Stomach smooth muscle (tissue), 2 donors: ENCODE results near the gene L1CAM.

Experiments used
- H3K27ac ChIP-seq: one replicate; pipeline ENCODE4 v1.7.0; 2013; ENCODE audit warnings: mild to moderate bottlenecking, low read length, inconsistent platforms
- H3K27me3 ChIP-seq, 2 donors: one replicate each; pipeline ENCODE4 v1.7.0; 2013; ENCODE audit warnings: low read length in 2 of 2; ENCODE audit not compliant: insufficient read depth in 2 of 2, control insufficient read depth in 1 of 2
- H3K36me3 ChIP-seq, 2 donors: one replicate each; pipeline ENCODE4 v1.7.0; 2013; ENCODE audit warnings: low read length in 2 of 2; ENCODE audit not compliant: control insufficient read depth in 2 of 2, insufficient read depth in 2 of 2
- H3K4me1 ChIP-seq: one replicate; pipeline ENCODE4 v1.7.0; 2013; ENCODE audit warnings: low read length; ENCODE audit not compliant: control insufficient read depth, insufficient read depth
- H3K4me3 ChIP-seq, 2 donors: one replicate each; pipeline ENCODE4 v1.7.0; 2013; ENCODE audit warnings: low read length in 2 of 2
- H3K9ac ChIP-seq, 2 donors: one replicate each; pipeline ENCODE4 v1.7.0; 2013; ENCODE audit warnings: low read length in 2 of 2, mild to moderate bottlenecking in 1 of 2
- H3K9me3 ChIP-seq, 2 donors: one replicate each; pipeline ENCODE4 v1.7.0; 2013; ENCODE audit warnings: low read length in 2 of 2; ENCODE audit not compliant: control insufficient read depth in 2 of 2
- donor health status: healthy.
- donor health status: Pancreatic carcinoma.

L1CAM gene, protein sequence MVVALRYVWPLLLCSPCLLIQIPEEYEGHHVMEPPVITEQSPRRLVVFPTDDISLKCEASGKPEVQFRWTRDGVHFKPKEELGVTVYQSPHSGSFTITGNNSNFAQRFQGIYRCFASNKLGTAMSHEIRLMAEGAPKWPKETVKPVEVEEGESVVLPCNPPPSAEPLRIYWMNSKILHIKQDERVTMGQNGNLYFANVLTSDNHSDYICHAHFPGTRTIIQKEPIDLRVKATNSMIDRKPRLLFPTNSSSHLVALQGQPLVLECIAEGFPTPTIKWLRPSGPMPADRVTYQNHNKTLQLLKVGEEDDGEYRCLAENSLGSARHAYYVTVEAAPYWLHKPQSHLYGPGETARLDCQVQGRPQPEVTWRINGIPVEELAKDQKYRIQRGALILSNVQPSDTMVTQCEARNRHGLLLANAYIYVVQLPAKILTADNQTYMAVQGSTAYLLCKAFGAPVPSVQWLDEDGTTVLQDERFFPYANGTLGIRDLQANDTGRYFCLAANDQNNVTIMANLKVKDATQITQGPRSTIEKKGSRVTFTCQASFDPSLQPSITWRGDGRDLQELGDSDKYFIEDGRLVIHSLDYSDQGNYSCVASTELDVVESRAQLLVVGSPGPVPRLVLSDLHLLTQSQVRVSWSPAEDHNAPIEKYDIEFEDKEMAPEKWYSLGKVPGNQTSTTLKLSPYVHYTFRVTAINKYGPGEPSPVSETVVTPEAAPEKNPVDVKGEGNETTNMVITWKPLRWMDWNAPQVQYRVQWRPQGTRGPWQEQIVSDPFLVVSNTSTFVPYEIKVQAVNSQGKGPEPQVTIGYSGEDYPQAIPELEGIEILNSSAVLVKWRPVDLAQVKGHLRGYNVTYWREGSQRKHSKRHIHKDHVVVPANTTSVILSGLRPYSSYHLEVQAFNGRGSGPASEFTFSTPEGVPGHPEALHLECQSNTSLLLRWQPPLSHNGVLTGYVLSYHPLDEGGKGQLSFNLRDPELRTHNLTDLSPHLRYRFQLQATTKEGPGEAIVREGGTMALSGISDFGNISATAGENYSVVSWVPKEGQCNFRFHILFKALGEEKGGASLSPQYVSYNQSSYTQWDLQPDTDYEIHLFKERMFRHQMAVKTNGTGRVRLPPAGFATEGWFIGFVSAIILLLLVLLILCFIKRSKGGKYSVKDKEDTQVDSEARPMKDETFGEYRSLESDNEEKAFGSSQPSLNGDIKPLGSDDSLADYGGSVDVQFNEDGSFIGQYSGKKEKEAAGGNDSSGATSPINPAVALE

DNA sequence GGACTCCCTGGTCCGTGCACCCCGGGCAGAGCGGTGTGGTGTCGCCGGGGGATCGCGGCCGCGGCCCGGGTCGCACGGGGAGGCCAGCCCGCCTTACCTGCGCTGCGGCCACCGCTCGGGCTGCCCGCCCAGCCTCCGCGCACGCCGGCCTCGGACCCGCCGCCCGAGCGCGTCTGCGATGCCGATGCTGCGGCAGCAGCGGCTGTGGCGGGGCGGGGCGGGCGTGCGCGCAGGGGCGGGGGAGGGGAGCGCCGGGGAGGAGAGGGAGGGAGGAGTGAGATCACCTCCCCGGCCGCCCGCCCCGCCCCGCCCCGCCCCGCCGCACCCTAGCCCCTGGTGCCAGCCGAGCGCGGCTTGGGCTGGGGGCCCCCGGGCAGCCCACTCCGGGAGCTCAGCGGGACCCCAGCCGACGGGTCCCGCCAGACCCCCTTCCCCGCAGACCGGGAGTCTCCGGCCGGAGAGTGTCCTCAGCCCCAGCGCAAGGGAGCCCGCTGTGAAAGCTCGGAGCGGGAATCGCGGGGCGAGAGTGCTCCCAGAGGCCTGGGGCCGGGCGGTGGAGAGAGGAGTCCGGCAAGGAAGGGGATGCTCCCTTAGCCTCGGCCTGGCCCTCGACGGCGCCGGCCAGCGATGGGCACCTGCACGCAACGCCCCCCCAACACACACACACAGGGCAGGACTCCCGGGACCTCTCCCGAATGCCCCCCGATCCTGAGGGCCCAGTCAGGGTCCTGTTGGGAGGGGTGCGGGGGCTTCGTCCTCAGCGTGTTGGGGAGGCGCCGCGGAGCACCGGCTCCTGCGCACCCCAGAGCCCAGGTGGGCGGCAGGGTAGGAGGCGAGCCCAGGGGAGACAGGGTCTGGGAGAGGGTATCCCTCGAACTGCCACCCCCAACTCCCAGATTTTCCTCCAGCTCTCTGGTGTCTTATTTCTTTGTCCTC lies at the start of gene L1CAM:
TSS of gene L1CAM (minus strand) at position 206 of the 936 bp plus-strand sequence. CDS start 10,337 bp downstream, outside the sequence.
- Histone ChIP-seq H3K9ac (no peak within 1 kb of the TSS), H3K9me3 (no peaks in the 10 kb centered on the region), H3K36me3 (no peaks in the 10 kb centered on the region), H3K27ac (no peak within 1 kb of the TSS), H3K4me1 (peaks cover 8% of the 10 kb centered on the region), H3K4me3 (peak within 1 kb of the TSS in 1 of 2 donors; percentile 35), H3K27me3 (peaks cover 27 to 53% of the 10 kb centered on the region in 2 donors)

DNA sequence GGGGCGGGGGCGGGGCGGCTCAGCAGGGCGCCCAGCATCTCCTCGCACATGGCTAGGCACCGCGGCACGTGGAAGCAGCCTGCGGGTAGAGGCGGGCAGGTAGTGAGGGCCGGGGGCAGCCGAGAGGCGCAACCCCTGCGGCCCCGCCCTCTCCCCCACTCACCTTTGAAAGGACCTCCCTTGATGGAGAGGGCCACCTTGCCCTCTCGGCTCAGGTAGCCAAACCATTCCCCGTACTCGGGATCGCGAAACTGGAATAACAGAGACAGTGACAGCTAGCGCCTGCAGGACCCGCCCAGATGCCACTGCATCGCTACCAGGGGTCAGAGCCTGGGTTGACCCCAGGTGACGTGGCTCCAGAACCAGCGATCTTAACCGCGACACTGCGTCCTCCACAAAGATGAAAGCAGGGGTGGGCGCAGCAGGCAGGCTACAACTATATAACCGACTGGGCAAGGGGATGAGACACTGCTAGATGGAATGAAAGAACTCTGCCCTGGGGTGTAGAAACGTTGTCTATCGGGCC lies 49.4 kb upstream of the L1CAM start:
- Histone ChIP-seq H3K9ac (peak overlapping the region in 1 of 2 donors; percentile 29), H3K4me3 (peak overlapping the region in 1 of 2 donors; percentile 66), H3K27ac (no peak overlapping the region), H3K36me3 (peaks cover 7 to 10% of the 10 kb centered on the region in 2 donors), H3K4me1 (peaks cover 12% of the 10 kb centered on the region), H3K27me3 (peaks cover 0 to 4% of the 10 kb centered on the region in 2 donors), H3K9me3 (no peaks in the 10 kb centered on the region)

DNA sequence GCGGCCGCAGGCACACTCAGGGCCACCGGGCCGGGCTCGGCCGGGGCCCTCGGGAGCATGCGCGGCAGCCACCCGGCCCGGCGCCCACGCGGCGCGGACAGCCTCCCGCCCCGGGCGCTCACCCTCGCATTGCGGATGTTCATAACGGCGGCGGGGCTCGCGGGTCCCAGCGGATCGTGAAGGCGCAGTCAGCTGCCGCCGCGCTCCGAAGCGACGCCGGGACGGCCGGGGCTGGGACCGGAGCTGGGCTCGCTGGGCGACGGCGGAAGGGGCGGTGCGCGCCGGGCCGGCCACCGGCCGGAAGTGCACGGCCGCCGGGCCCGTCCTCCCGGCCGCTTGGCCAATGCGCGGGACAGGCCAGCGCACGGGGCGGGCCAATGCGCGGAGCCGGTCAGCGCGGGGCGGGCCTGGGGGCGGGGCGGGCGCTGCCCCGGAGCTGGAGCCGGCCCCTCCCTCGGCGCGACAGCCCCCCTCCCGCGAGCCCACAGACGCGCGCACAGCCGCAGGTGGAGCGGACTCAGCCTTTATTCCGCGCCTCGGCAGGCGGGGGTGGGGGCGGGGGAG lies 48.9 kb upstream of the L1CAM start, which contains the start of gene NAA10:
TSS of gene NAA10 (minus strand) at position 276 of the 564 bp plus-strand sequence. CDS start at position 143, 133 bp downstream.
- H3K4me1 ChIP-seq, result peaks cover 12% of the 10 kb centered on the region
- peak within 1 kb of the TSS; percentile 73 to 78 for H3K4me3 ChIP-seq
- H3K9me3 ChIP-seq, result no peaks in the 10 kb centered on the region
- H3K36me3 ChIP-seq, result peaks cover 7 to 10% of the 10 kb centered on the region in 2 donors
- H3K27me3 ChIP-seq, result peaks cover 0 to 4% of the 10 kb centered on the region in 2 donors
- peak within 1 kb of the TSS; percentile 11 for H3K27ac ChIP-seq
- H3K9ac ChIP-seq, result peak within 1 kb of the TSS; percentile 57 to 64

DNA sequence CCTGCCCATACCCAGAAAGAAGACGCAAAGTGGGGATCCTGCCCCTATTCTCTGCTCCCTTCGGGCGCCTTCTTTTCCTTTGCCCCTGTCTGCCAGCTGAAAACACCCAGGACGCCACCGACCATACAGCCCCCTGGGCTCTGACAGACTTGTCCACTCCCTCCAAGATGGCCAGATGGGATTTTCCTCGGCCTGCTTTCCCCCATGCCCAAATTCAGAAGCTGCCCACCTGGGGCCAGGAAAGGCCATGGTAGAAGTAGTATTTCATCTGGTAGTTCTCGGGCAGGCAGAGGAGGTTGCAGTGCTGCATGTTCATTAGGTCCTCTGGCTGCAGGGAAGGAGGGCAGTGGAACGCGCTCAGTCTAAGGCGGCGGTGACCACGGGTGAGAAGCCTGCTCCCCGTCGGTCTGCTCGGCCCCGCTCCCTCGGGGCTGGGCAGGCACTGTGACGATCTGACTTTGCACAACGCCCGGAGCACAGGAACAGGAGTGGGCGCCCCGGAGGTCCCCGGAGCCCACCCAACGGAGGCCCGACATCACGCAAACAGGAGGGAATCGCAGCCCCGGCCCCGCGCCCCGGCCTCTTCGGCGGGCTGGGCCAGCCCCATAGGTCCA lies 48.3 kb upstream of the L1CAM start:
- Histone ChIP-seq H3K4me1 (peaks cover 17% of the 10 kb centered on the region), H3K9ac (peak overlapping the region; percentile 57 to 64), H3K27me3 (peaks cover 0 to 2% of the 10 kb centered on the region in 2 donors), H3K27ac (peak overlapping the region; percentile 11), H3K9me3 (no peaks in the 10 kb centered on the region), H3K4me3 (peak overlapping the region; percentile 73 to 78), H3K36me3 (peaks cover 10% of the 10 kb centered on the region in 2 donors)

DNA sequence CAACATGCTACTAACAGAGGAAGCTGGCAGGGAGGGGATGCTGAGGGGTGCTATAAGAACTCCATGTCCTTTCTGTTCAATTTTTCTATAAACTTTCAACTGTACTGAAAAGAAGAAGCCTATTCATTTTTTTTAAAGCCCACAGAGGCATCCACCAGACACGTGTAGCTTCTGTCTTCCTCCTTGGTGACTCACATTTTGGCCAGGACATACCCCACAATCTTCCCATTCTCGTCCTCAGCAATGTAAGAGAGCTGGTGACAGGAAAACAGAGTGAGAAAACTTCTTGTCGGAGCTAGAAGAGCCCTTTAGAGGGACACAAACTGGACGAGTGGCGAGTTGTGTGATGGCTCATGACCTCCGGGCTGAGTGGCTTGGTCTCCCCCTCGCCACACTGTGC lies 47.8 kb upstream of the L1CAM start:
- peak overlapping the region; percentile 73 to 78 for H3K4me3 ChIP-seq
- H3K4me1 ChIP-seq, result peaks cover 18% of the 10 kb centered on the region
- peaks cover 10% of the 10 kb centered on the region in 2 donors for H3K36me3 ChIP-seq
- peaks cover 0 to 2% of the 10 kb centered on the region in 2 donors for H3K27me3 ChIP-seq
- no peaks in the 10 kb centered on the region for H3K9me3 ChIP-seq
- peak overlapping the region in 1 of 2 donors; percentile 57 for H3K9ac ChIP-seq
- H3K27ac ChIP-seq, result peak overlapping the region; percentile 11

DNA sequence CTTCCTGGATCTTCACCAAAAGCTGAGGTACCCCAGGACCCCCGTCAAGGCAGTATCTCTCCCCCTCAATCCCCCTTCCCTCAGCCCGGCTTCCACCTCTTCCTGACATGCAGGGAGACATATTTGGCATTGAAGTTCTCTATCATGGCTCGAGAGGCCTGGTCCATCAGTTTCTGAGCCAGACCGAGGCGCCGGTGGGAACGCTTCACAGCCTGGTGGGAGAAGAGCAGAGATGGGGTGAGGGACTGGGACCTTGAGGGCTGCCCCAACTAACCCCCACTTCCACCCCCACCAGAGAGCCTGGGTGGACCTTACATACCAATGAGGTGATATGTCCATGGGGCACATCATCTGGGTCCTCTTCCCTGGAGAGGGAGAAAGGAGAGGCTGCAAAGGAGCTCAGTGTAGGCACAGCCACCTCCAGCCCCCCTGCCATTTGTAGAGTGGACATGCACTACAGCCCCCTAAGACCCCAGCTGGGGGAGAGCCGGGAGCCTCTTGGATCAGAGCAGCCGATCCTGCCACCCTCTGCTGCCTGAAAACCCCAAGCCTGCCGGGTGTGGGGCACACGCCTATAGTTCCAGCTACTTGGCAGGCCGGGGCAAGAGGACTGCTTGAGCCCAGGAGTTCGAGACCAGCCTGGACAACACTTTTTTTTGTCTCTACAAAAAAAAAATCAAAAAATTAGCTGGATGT lies 46.4 kb upstream of the L1CAM start:
- Histone ChIP-seq H3K9ac (no peak overlapping the region), H3K9me3 (no peaks in the 10 kb centered on the region), H3K27ac (no peak overlapping the region), H3K4me1 (peaks cover 26% of the 10 kb centered on the region), H3K36me3 (peaks cover 10% of the 10 kb centered on the region in 2 donors), H3K27me3 (peaks cover 0 to 2% of the 10 kb centered on the region in 2 donors), H3K4me3 (no peak overlapping the region)

DNA sequence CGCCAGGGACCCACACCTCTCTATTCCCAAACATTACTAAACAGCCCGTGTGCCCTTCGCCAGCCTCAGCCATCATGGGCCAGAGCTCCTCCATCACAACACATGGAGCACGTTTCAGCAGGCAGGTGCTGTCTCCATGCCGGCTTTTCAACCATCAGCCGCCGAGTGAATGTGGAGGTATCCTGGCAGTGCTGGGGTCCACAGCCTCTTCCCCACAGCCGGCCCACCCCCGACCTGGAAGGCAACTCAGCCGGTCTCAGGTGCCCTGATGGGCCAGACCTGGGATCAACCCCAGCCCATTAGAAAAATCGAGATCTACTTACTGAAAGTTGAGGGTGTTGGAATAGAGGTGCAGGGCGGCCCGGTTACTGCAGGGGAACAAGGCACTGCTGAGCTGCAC lies 45.8 kb upstream of the L1CAM start:
- Histone ChIP-seq H3K9ac (no peak overlapping the region), H3K27me3 (peaks cover 0 to 2% of the 10 kb centered on the region in 2 donors), H3K4me3 (no peak overlapping the region), H3K4me1 (peaks cover 33% of the 10 kb centered on the region), H3K9me3 (no peaks in the 10 kb centered on the region), H3K27ac (no peak overlapping the region), H3K36me3 (peaks cover 10% of the 10 kb centered on the region in 2 donors)

DNA sequence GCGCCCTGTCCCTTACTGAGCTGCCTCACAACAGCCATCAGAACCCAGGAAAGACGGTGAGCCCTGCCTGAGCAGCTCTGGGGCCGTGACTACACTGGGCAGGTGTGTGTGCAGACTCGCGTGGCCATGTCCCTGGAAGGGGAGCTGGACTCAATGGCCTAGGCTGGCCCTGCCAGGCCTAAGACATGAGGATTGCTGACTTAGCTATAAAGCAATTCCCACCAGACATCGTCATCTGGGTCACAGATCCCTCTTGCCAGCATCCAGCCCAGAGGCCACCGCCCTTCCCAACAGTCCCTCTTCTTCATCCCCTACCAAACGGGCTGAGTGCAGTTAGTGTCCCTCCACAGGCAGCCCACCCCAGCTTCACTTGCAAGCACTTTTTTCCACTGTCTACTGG lies 45.2 kb upstream of the L1CAM start:
- H3K9ac ChIP-seq, result no peak overlapping the region
- no peak overlapping the region for H3K27ac ChIP-seq
- peaks cover 38% of the 10 kb centered on the region for H3K4me1 ChIP-seq
- H3K9me3 ChIP-seq, result no peaks in the 10 kb centered on the region
- H3K36me3 ChIP-seq, result peaks cover 10% of the 10 kb centered on the region in 2 donors
- H3K27me3 ChIP-seq, result peaks cover 0 to 2% of the 10 kb centered on the region in 2 donors
- H3K4me3 ChIP-seq, result no peak overlapping the region
